K562 (cell line): ENCODE data around the gene DCAF16. TPM values are rescaled to one million over a fixed set of nuclear protein-coding genes. Genes with fewer than 3 reads are reported as not detected.

Source experiments
- ATAC-seq: fragments of 200-7000 bp; cut with Tn5 transposase; 3 replicates; pipeline ENCODE4 v1.9.1; 2020; ENCODE audit warnings: moderate library complexity
- BruUV-seq: library from RNA; stranded (reverse); fragments of 400-500 nt; replicated peaks from 2 replicates; lab custom pipeline; 2021; lab: Mats Ljungman, UMichigan
- CTCF ChIA-PET: fragments of 300-600 bp; formaldehyde crosslinking; extraction: SDS; loops from one replicate; lab custom pipeline; 2021; ENCODE audit warnings: low intra/inter-chr PET ratio; lab: Yijun Ruan, JAX
- POLR2A ChIA-PET: fragments of 300-600, 350-650 bp; sonication (Branson Sonifier 250); formaldehyde crosslinking; extraction: SDS; loops from one replicate; lab custom pipeline; 2021; ENCODE audit warnings: antibody characterized with exemption, inconsistent platforms; lab: Yijun Ruan, JAX
- DNase-seq, 4 experiments: peaks; one replicate each; pipeline versions ENCODE4 v3.0.0 to v3.0.0-alpha.2; 2011 to 2018; ENCODE audit warnings: low spot score in 3 of 4, mixed read lengths in 3 of 4; ENCODE audit errors: extremely low read depth in 1 of 4
- FAIRE-seq: peaks from 2 replicates; lab custom pipeline; 2011; peaks lifted over from hg19 to GRCh38; lab: Jason Lieb, UNC
- H2AFZ ChIP-seq: 2 replicates; pipeline ENCODE4 v1.6.0; 2011; ENCODE audit warnings: low read depth, low read length, control low read depth, inconsistent platforms
- H3K27ac ChIP-seq: fragments of 200-600 bp; 3 replicates; pipeline ENCODE4 v1.8.0; 2011; ENCODE audit warnings: low read depth, mild to moderate bottlenecking, control low read depth, inconsistent platforms, low read length, moderate library complexity, mixed read lengths; ENCODE audit errors: extremely low read depth
- H3K27me3 ChIP-seq, 2 experiments: fragments of 300-600 bp in 1 of 2; 2 replicates in 1 of 2; 3 replicates in 1 of 2; pipeline versions ENCODE4 v1.6.0 to v1.8.0; 2011; ENCODE audit warnings: inconsistent platforms in 2 of 2, low read length in 2 of 2, mild to moderate bottlenecking in 1 of 2, mixed read lengths in 1 of 2, moderate library complexity in 1 of 2; ENCODE audit not compliant: control insufficient read depth in 2 of 2, insufficient read depth in 2 of 2
- H3K36me3 ChIP-seq: fragments of 300-600 bp; 3 replicates; pipeline ENCODE4 v1.8.0; 2011; ENCODE audit warnings: mild to moderate bottlenecking, low read length, inconsistent platforms; ENCODE audit not compliant: control insufficient read depth, insufficient read depth
- H3K4me1 ChIP-seq, 2 experiments: fragments of 200-600 bp in 1 of 2; replicated peaks in 1 of 2; 2 replicates in 1 of 2; 3 replicates in 1 of 2; pipeline versions ENCODE4 v1.5.1 to v1.8.0; 2011; ENCODE audit warnings: inconsistent platforms in 2 of 2, low read length in 2 of 2, mild to moderate bottlenecking in 1 of 2, mixed read lengths in 1 of 2, moderate library complexity in 1 of 2; ENCODE audit not compliant: control insufficient read depth in 2 of 2, insufficient read depth in 2 of 2
- H3K4me2 ChIP-seq: 2 replicates; pipeline ENCODE4 v1.6.1; 2011; ENCODE audit warnings: low read length, control low read depth, inconsistent platforms, mixed read lengths; ENCODE audit not compliant: insufficient read depth
- H3K4me3 ChIP-seq: fragments of 200-600 bp; sonication (generic), shearing (Covaris generic); 2 replicates; pipeline ENCODE4 v1.5.1; 2016; ENCODE audit warnings: control low read depth, inconsistent platforms
- H3K79me2 ChIP-seq: fragments of 200-600 bp; 3 replicates; pipeline ENCODE4 v1.8.0; 2011; ENCODE audit warnings: low read length, inconsistent platforms; ENCODE audit not compliant: control insufficient read depth, insufficient read depth
- H3K9ac ChIP-seq, 2 experiments: 2 replicates each; pipeline versions ENCODE4 v1.6.0 to v1.6.1; 2011; ENCODE audit warnings: low read depth in 2 of 2, low read length in 2 of 2, control low read depth in 1 of 2, inconsistent platforms in 1 of 2, mild to moderate bottlenecking in 1 of 2, mixed read lengths in 1 of 2; ENCODE audit not compliant: insufficient read depth in 1 of 2
- H3K9me1 ChIP-seq: one replicate; pipeline ENCODE4 v1.6.0; 2011; ENCODE audit warnings: inconsistent platforms, mild to moderate bottlenecking, low read length, moderate library complexity; ENCODE audit not compliant: control insufficient read depth, insufficient read depth
- H3K9me3 ChIP-seq: replicated peaks from 2 replicates; pipeline ENCODE4 v1.5.1; 2011; ENCODE audit warnings: low read depth, low read length, inconsistent platforms; ENCODE audit not compliant: control insufficient read depth, insufficient read depth
- H4K20me1 ChIP-seq: replicated peaks from 2 replicates; pipeline ENCODE4 v1.6.1; 2011; ENCODE audit warnings: low read length, inconsistent platforms, mixed read lengths; ENCODE audit not compliant: control insufficient read depth, insufficient read depth
- CUX1 ChIP-seq: fragments of 200-800 bp; sonication (Bioruptor generic); IDR thresholded peaks from 2 replicates; pipeline ENCODE4 v1.6.1; 2016; ENCODE audit warnings: missing genetic modification characterization, missing compliant biosample characterization
- EP400 ChIP-seq: fragments of 450-650 bp; IDR thresholded peaks from 2 replicates; pipeline ENCODE4 v1.6.1; 2017; ENCODE audit warnings: antibody characterized with exemption, mild to moderate bottlenecking, moderate library complexity
- ETV6 ChIP-seq, 3 experiments: fragments of 150-350 bp in 1 of 3; sonication (generic) in 1 of 3; formaldehyde crosslinking in 1 of 3; IDR thresholded peaks; 2 replicates each; pipeline versions ENCODE4 v1.6.1 to v1.8.0; 2014 to 2022; ENCODE audit warnings: borderline replicate concordance in 2 of 3, low read depth in 2 of 3, antibody characterized with exemption in 1 of 3, low read length in 1 of 3, mild to moderate bottlenecking in 1 of 3, missing genetic modification reagents in 1 of 3
- NR2C1 ChIP-seq, 2 experiments: fragments of 450-650 bp; IDR thresholded peaks; 2 replicates each; pipeline ENCODE4 v1.6.1; 2017; ENCODE audit warnings: mild to moderate bottlenecking in 2 of 2, antibody characterized with exemption in 1 of 2, inconsistent platforms in 1 of 2, missing compliant biosample characterization in 1 of 2, missing genetic modification characterization in 1 of 2
- POLR2AphosphoS5 ChIP-seq: IDR thresholded peaks from 2 replicates; pipeline ENCODE4 v1.6.1; 2011; ENCODE audit warnings: mild to moderate bottlenecking, low read depth, low read length, moderate library complexity; ENCODE audit not compliant: control insufficient read depth, insufficient read depth
- STAT5B ChIP-seq: fragments of 250-450 bp; sonication (Bioruptor Pico); IDR thresholded peaks from 2 replicates; pipeline ENCODE4 v1.8.0; 2021; ENCODE audit warnings: mild to moderate bottlenecking, inconsistent platforms
- ZNF639 ChIP-seq, 2 experiments: fragments of 200-800 bp in 1 of 2; sonication (Bioruptor generic) in 1 of 2; sonication (generic) in 1 of 2; formaldehyde crosslinking in 1 of 2; IDR thresholded peaks in 1 of 2; conservative IDR thresholded peaks in 1 of 2; 2 replicates each; pipeline versions ENCODE4 v1.5.0 to v1.6.1; 2016 to 2020; ENCODE audit warnings: missing compliant biosample characterization in 1 of 2, missing genetic modification characterization in 1 of 2, missing genetic modification reagents in 1 of 2
- ZNF830 ChIP-seq: fragments of 250-450 bp; sonication (Bioruptor Pico); IDR thresholded peaks from 2 replicates; pipeline ENCODE4 v1.5.0; 2021; ENCODE audit warnings: mild to moderate bottlenecking
- WGBS: fragments of 100-300 bp; shearing (Covaris generic); methylation state at CpG from one replicate; pipeline ENCODE4 v1.1.6; 2016; ENCODE audit warnings: low coverage, mixed read lengths; ENCODE audit not compliant: insufficient coverage; ENCODE audit errors: missing lambda C conversion rate; 5-methylcytosine and 5-hydroxymethylcytosine counted together
- in situ Hi-C: fragments of 300-500 bp; cut with MboI; formaldehyde crosslinking; loops from 4 replicates; pipeline ENCODE4 v1.15.0; 2018; ENCODE audit warnings: inconsistent platforms, mixed read lengths
- intact Hi-C: fragments of 100-400 bp; cut with micrococcal nuclease; formaldehyde crosslinking; loops from 2 replicates; pipeline ENCODE4 v1.14.2; 2022
- polyA plus RNA-seq, 8 experiments: library from polyadenylated mRNA; depleted of rRNA in 4 of 8; stranded (reverse) in 5 of 8; unstranded in 3 of 8; fragments of >200 nt; fragmentation: Nextera tagmentation in 2 of 8; fragmentation: Illumina TruSeq in 1 of 8; extraction: Ambion mirVana in 2 of 8; extraction: Trizol in 1 of 8; gene quantifications; 2 replicates each; pipeline versions ENCODE4 v1.2.1 to v1.2.3, GENCODE V29; 2011 to 2014; ENCODE audit warnings: inconsistent platforms in 1 of 8, missing spikeins in 1 of 8
- total RNA-seq, 7 experiments: library from RNA; depleted of rRNA in 6 of 7; stranded (reverse); fragments of >200 nt in 6 of 7; fragmentation: Illumina TruSeq in 2 of 7; extraction: Trizol in 2 of 7; gene quantifications; 2 replicates each; pipeline versions ENCODE4 v1.2.1 to v1.2.3, GENCODE V29; 2011 to 2021; ENCODE audit warnings: low replicate concordance in 1 of 7
- TF ChIP-seq, protein P1 (sequence below): sonication (generic); formaldehyde crosslinking; IDR thresholded peaks from 2 replicates; pipeline ENCODE4 v1.8.0; 2022; ENCODE audit warnings: mild to moderate bottlenecking, missing genetic modification reagents

The DCAF16 gene
- total and polyA plus RNA-seq, 9 of the 15 experiments (the other 6 are each of a cell fraction or from before 2014, with no cell fraction given): 20.5 to 82.8 (median 67.8) TPM

GRCh38 chr4:17769406-17770174 is 41.0 kb downstream of the DCAF16 start:
- ChIA-PET CTCF (no interaction called here), POLR2A (no interaction called here)
- no peak overlapping the region for H3K4me3 ChIP-seq
- no peak overlapping the region for H3K4me2 ChIP-seq
- H3K9ac ChIP-seq: no peak overlapping the region
- peaks cover 3% of the 10 kb centered on the region; the same call in 1 of the 2 replicates for H3K9me3 ChIP-seq
- H3K79me2 ChIP-seq: no peaks in the 10 kb centered on the region
- 8% methylated on average over 8 of the region's 8 CpGs for WGBS
- no peak for FAIRE-seq
- intact Hi-C loops (no loop called here), in situ Hi-C loops (no loop called here)
- no TSS peak for BruUV-seq
- H3K36me3 ChIP-seq: no peaks in the 10 kb centered on the region
- no peaks in the 10 kb centered on the region for H3K9me1 ChIP-seq
- peaks cover 0 to 7% of the 10 kb centered on the region in 2 experiments; a peak in 2 of 5 replicates for H3K4me1 ChIP-seq
- ATAC-seq: no peak
- H4K20me1 ChIP-seq: no peaks in the 10 kb centered on the region
- H2AFZ ChIP-seq: no peak overlapping the region
- peaks cover 0 to 17% of the 10 kb centered on the region in 2 experiments; a peak in 2 of 5 replicates for H3K27me3 ChIP-seq
- peak in 1 of 4 experiments; percentile 8 for DNase-seq
- H3K27ac ChIP-seq: no peak overlapping the region
- TF ChIP-seq CUX1 (CRISPR knock-in tag) (no peak), EP400 (no peak), ZNF639 (CRISPR knock-in tag; conservative IDR thresholded peaks at IDR 0.05 in 1 of 2, IDR thresholded peaks at IDR 0.05 in 1 of 2) (no peak), POLR2AphosphoS5 (no peak), ZNF830 (CRISPR knock-in tag) (no peak), ETV6 (IDR thresholded peaks at IDR 0.05; ENCODE audit: borderline replicate concordance in 1 of 2, low read depth in 2 of 2, low read length in 1 of 2) (no peak), ETV6 (CRISPR knock-in tag; IDR thresholded peaks at IDR 0.05; ENCODE audit: borderline replicate concordance) (no peak), NR2C1 (IDR thresholded peaks at IDR 0.05) (no peak), NR2C1 (tag; IDR thresholded peaks at IDR 0.05) (no peak), STAT5B (CRISPR knock-in tag) (no peak)
- TF ChIP-seq, protein P1, sequence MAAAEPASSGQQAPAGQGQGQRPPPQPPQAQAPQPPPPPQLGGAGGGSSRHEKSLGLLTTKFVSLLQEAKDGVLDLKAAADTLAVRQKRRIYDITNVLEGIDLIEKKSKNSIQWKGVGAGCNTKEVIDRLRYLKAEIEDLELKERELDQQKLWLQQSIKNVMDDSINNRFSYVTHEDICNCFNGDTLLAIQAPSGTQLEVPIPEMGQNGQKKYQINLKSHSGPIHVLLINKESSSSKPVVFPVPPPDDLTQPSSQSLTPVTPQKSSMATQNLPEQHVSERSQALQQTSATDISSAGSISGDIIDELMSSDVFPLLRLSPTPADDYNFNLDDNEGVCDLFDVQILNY: no peak
